ENCODE measurements around the gene SLC4A9.

SLC4A9 gene

DNA sequence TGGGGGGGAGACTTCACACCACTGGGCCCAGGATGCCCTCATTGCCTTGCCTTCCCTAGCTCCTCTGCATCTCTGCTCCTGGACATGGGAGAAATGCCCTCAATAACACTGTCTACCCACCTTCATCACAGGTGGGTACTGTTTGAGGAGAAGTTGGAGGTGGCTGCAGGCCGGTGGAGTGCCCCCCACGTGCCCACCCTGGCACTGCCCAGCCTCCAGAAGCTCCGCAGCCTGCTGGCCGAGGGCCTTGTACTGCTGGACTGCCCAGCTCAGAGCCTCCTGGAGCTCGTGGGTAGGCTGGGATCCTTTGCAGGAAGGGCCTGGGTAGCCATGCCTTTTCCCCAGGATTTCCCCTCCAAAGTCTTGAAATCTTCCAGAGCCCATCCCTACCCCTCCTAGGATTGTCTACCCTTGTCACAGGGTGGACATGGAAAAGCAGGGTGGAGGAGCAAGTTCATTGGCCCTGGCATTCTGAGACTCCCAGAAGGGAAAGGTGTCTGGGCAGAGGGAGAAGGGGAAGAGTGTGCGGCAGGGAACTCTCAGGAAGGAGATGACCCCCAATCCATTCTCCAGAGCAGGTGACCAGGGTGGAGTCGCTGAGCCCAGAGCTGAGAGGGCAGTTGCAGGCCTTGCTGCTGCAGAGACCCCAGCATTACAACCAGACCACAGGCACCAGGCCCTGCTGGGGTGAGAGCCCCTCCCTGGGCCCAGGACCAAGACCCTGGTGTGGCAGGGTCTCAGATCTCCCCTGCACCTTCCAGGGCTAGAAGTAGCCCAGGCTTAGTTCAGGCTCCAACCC lies 886 bp downstream of the SLC4A9 start:
- H3K9me3 ChIP-seq (ENCODE audit: control insufficient read depth in 2 of 2, low read length in 2 of 2): no peaks in the 10 kb centered on the region
- H3K4me3 ChIP-seq (ENCODE audit: low read length in 2 of 2): no peak overlapping the region
- peaks cover 6 to 18% of the 10 kb centered on the region in 2 donors for H3K4me1 ChIP-seq (ENCODE audit: control insufficient read depth in 2 of 2, insufficient read depth in 2 of 2, low read length in 2 of 2)
- H3K36me3 ChIP-seq (ENCODE audit: control insufficient read depth in 2 of 2, insufficient read depth in 2 of 2, low read length in 2 of 2): no peaks in the 10 kb centered on the region
- no peak overlapping the region for H3K27ac ChIP-seq (ENCODE audit: low read depth in 2 of 2, low read length in 2 of 2)
- no peaks in the 10 kb centered on the region for H3K27me3 ChIP-seq (ENCODE audit: control insufficient read depth in 2 of 2, insufficient read depth in 2 of 2, low read length in 2 of 2)
- H3K9ac ChIP-seq (ENCODE audit: low read depth in 1 of 2, low read length in 2 of 2): no peak overlapping the region

GRCh38 chr5:140361901-140362300 lies 1.9 kb downstream of the SLC4A9 start:
- no peaks in the 10 kb centered on the region for H3K9me3 ChIP-seq (ENCODE audit: control insufficient read depth in 2 of 2, low read length in 2 of 2)
- H3K27me3 ChIP-seq (ENCODE audit: control insufficient read depth in 2 of 2, insufficient read depth in 2 of 2, low read length in 2 of 2): no peaks in the 10 kb centered on the region
- H3K4me3 ChIP-seq (ENCODE audit: low read length in 2 of 2): no peak overlapping the region
- no peaks in the 10 kb centered on the region for H3K36me3 ChIP-seq (ENCODE audit: control insufficient read depth in 2 of 2, insufficient read depth in 2 of 2, low read length in 2 of 2)
- no peak overlapping the region for H3K9ac ChIP-seq (ENCODE audit: low read depth in 1 of 2, low read length in 2 of 2)
- H3K27ac ChIP-seq (ENCODE audit: low read depth in 2 of 2, low read length in 2 of 2): no peak overlapping the region
- peaks cover 8 to 27% of the 10 kb centered on the region in 2 donors for H3K4me1 ChIP-seq (ENCODE audit: control insufficient read depth in 2 of 2, insufficient read depth in 2 of 2, low read length in 2 of 2)

DNA sequence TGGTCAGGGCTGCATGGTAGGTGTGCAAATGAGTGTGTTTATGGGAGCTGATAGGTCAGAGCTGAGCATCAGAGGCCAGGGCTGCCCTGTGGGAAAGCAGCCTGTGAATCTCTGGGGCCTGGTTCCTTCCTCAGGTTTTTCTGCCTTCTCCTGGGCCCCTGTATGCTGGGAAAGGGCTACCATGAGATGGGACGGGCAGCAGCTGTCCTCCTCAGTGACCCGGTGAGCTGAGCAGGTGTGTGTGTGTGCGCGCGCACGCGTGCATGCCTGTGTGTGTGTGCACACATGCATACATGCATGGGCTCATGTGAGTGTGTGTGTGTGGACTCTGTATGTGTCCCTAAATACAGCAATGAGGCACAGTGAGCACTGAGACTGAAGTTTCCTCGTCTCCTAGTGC lies 2.3 kb downstream of the SLC4A9 start:
- no peaks in the 10 kb centered on the region for H3K27me3 ChIP-seq (ENCODE audit: control insufficient read depth in 2 of 2, insufficient read depth in 2 of 2, low read length in 2 of 2)
- no peak overlapping the region for H3K4me3 ChIP-seq (ENCODE audit: low read length in 2 of 2)
- peaks cover 8 to 31% of the 10 kb centered on the region in 2 donors for H3K4me1 ChIP-seq (ENCODE audit: control insufficient read depth in 2 of 2, insufficient read depth in 2 of 2, low read length in 2 of 2)
- H3K9me3 ChIP-seq (ENCODE audit: control insufficient read depth in 2 of 2, low read length in 2 of 2): no peaks in the 10 kb centered on the region
- H3K27ac ChIP-seq (ENCODE audit: low read depth in 2 of 2, low read length in 2 of 2): no peak overlapping the region
- H3K36me3 ChIP-seq (ENCODE audit: control insufficient read depth in 2 of 2, insufficient read depth in 2 of 2, low read length in 2 of 2): no peaks in the 10 kb centered on the region
- H3K9ac ChIP-seq (ENCODE audit: low read depth in 1 of 2, low read length in 2 of 2): no peak overlapping the region

- Histone ChIP-seq H3K9ac (ENCODE audit: low read depth in 1 of 2, low read length in 2 of 2) (peak overlapping the region; percentile 32 to 58), H3K9me3 (ENCODE audit: control insufficient read depth in 2 of 2, low read length in 2 of 2) (no peaks in the 10 kb centered on the region), H3K4me1 (ENCODE audit: control insufficient read depth in 2 of 2, insufficient read depth in 2 of 2, low read length in 2 of 2) (peaks cover 11 to 29% of the 10 kb centered on the region in 2 donors), H3K36me3 (ENCODE audit: control insufficient read depth in 2 of 2, insufficient read depth in 2 of 2, low read length in 2 of 2) (no peaks in the 10 kb centered on the region), H3K27me3 (ENCODE audit: control insufficient read depth in 2 of 2, insufficient read depth in 2 of 2, low read length in 2 of 2) (no peaks in the 10 kb centered on the region), H3K27ac (ENCODE audit: low read depth in 2 of 2, low read length in 2 of 2) (no peak overlapping the region), H3K4me3 (ENCODE audit: low read length in 2 of 2) (peak overlapping the region; percentile 65 to 66)
These were observed 3.1 kb downstream of the SLC4A9 start for GRCh38 chr5:140362875-140363630.

DNA sequence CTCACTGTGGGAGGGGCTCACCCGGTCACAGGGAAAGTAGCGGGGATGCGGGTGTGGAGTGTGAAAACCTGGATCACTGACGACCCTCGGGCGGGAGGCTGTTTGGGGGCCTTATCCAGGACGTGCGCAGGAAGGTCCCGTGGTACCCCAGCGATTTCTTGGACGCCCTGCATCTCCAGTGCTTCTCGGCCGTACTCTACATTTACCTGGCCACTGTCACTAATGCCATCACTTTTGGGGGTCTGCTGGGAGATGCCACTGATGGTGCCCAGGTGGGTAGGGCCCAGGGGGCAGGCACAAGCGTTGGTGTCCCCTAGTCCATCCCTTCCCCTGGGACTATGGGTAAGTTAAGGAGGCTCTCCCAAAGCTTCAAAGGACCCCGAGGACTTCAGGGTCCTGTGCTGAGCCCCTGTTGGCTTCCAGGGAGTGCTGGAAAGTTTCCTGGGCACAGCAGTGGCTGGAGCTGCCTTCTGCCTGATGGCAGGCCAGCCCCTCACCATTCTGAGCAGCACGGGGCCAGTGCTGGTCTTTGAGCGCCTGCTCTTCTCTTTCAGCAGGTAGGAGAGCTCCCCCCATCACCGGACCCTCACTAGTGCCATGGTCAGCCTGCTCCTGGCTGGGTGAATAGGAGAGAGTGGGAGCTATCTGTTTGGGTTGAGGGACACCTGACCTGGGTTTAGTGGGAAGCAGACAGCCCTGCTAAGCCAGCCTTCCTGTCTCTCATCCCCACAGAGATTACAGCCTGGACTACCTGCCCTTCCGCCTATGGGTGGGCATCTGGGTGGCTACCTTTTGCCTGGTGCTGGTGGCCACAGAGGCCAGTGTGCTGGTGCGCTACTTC lies 3.9 kb downstream of the SLC4A9 start:
- Histone ChIP-seq H3K4me3 (ENCODE audit: low read length in 2 of 2) (peak overlapping the region; percentile 65 to 66), H3K27ac (ENCODE audit: low read depth in 2 of 2, low read length in 2 of 2) (no peak overlapping the region), H3K4me1 (ENCODE audit: control insufficient read depth in 2 of 2, insufficient read depth in 2 of 2, low read length in 2 of 2) (peaks cover 11 to 27% of the 10 kb centered on the region in 2 donors), H3K9ac (ENCODE audit: low read depth in 1 of 2, low read length in 2 of 2) (peak overlapping the region; percentile 32 to 58), H3K27me3 (ENCODE audit: control insufficient read depth in 2 of 2, insufficient read depth in 2 of 2, low read length in 2 of 2) (no peaks in the 10 kb centered on the region), H3K9me3 (ENCODE audit: control insufficient read depth in 2 of 2, low read length in 2 of 2) (no peaks in the 10 kb centered on the region), H3K36me3 (ENCODE audit: control insufficient read depth in 2 of 2, insufficient read depth in 2 of 2, low read length in 2 of 2) (no peaks in the 10 kb centered on the region)

DNA sequence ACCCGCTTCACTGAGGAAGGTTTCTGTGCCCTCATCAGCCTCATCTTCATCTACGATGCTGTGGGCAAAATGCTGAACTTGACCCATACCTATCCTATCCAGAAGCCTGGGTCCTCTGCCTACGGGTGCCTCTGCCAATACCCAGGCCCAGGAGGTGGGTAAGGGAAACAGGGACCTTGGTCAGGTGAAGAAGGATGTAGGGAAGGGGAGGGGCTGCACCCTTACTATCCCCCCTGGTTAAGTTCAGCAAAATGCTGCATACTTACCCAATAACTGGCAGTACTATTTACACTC lies 4.4 kb downstream of the SLC4A9 start:
- Histone ChIP-seq H3K27ac (ENCODE audit: low read depth in 2 of 2, low read length in 2 of 2) (no peak overlapping the region), H3K27me3 (ENCODE audit: control insufficient read depth in 2 of 2, insufficient read depth in 2 of 2, low read length in 2 of 2) (no peaks in the 10 kb centered on the region), H3K4me1 (ENCODE audit: control insufficient read depth in 2 of 2, insufficient read depth in 2 of 2, low read length in 2 of 2) (peaks cover 11 to 28% of the 10 kb centered on the region in 2 donors), H3K9ac (ENCODE audit: low read depth in 1 of 2, low read length in 2 of 2) (no peak overlapping the region), H3K36me3 (ENCODE audit: control insufficient read depth in 2 of 2, insufficient read depth in 2 of 2, low read length in 2 of 2) (no peaks in the 10 kb centered on the region), H3K4me3 (ENCODE audit: low read length in 2 of 2) (no peak overlapping the region), H3K9me3 (ENCODE audit: control insufficient read depth in 2 of 2, low read length in 2 of 2) (no peaks in the 10 kb centered on the region)

DNA sequence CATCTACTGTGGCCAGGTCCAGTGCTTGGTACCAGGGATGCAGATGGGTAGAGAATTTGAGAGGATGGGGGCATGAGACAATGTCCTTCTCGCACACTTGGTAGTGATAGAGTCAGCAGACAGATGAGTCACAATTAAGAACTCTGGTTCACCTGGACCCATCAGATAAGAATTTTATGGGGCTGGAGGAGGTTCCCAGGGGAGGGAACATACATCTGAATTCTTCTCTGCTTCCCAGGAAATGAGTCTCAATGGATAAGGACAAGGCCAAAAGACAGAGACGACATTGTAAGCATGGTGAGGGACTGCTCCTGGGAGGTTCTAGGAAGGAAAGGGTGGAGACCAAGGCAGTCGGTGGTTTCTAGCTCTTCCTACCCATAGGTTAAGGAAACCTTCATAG lies 5.3 kb downstream of the SLC4A9 start:
- H3K9ac ChIP-seq (ENCODE audit: low read depth in 1 of 2, low read length in 2 of 2): no peak overlapping the region
- H3K27ac ChIP-seq (ENCODE audit: low read depth in 2 of 2, low read length in 2 of 2): peak overlapping the region in 1 of 2 donors; percentile 29

DNA sequence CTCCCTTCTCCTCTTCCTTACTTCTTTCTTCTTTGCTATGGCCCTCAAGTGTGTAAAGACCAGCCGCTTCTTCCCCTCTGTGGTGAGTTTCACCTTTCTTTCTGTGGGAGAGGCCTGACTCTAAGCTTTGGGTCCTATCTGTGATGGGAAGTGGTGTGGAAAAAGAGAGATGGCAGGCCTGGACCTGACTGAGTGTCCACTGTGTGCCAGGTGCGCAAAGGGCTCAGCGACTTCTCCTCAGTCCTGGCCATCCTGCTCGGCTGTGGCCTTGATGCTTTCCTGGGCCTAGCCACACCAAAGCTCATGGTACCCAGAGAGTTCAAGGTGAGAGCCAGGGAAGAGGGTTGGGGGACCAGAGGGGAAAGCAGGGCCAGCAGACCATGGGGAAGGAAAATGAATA lies 5.9 kb downstream of the SLC4A9 start:
- Histone ChIP-seq H3K9me3 (ENCODE audit: control insufficient read depth in 2 of 2, low read length in 2 of 2) (no peaks in the 10 kb centered on the region), H3K4me3 (ENCODE audit: low read length in 2 of 2) (no peak overlapping the region), H3K9ac (ENCODE audit: low read depth in 1 of 2, low read length in 2 of 2) (no peak overlapping the region), H3K36me3 (ENCODE audit: control insufficient read depth in 2 of 2, insufficient read depth in 2 of 2, low read length in 2 of 2) (no peaks in the 10 kb centered on the region), H3K27ac (ENCODE audit: low read depth in 2 of 2, low read length in 2 of 2) (peak overlapping the region; percentile 16 to 29), H3K4me1 (ENCODE audit: control insufficient read depth in 2 of 2, insufficient read depth in 2 of 2, low read length in 2 of 2) (peaks cover 11 to 32% of the 10 kb centered on the region in 2 donors), H3K27me3 (ENCODE audit: control insufficient read depth in 2 of 2, insufficient read depth in 2 of 2, low read length in 2 of 2) (no peaks in the 10 kb centered on the region)

More for the DNA sequence above, 5.3 kb downstream of the SLC4A9 start:
- Histone ChIP-seq H3K9me3 (ENCODE audit: control insufficient read depth in 2 of 2, low read length in 2 of 2) (no peaks in the 10 kb centered on the region), H3K4me1 (ENCODE audit: control insufficient read depth in 2 of 2, insufficient read depth in 2 of 2, low read length in 2 of 2) (peaks cover 11 to 28% of the 10 kb centered on the region in 2 donors), H3K27me3 (ENCODE audit: control insufficient read depth in 2 of 2, insufficient read depth in 2 of 2, low read length in 2 of 2) (no peaks in the 10 kb centered on the region), H3K36me3 (ENCODE audit: control insufficient read depth in 2 of 2, insufficient read depth in 2 of 2, low read length in 2 of 2) (no peaks in the 10 kb centered on the region), H3K4me3 (ENCODE audit: low read length in 2 of 2) (no peak overlapping the region)

GRCh38 chr5:140366589-140367255 lies 6.7 kb downstream of the SLC4A9 start:
- H3K27ac ChIP-seq (ENCODE audit: low read depth in 2 of 2, low read length in 2 of 2): peak overlapping the region; percentile 16 to 34
- H3K36me3 ChIP-seq (ENCODE audit: control insufficient read depth in 2 of 2, insufficient read depth in 2 of 2, low read length in 2 of 2): no peaks in the 10 kb centered on the region
- H3K4me3 ChIP-seq (ENCODE audit: low read length in 2 of 2): no peak overlapping the region
- H3K4me1 ChIP-seq (ENCODE audit: control insufficient read depth in 2 of 2, insufficient read depth in 2 of 2, low read length in 2 of 2): peaks cover 16 to 38% of the 10 kb centered on the region in 2 donors
- H3K9me3 ChIP-seq (ENCODE audit: control insufficient read depth in 2 of 2, low read length in 2 of 2): no peaks in the 10 kb centered on the region
- H3K9ac ChIP-seq (ENCODE audit: low read depth in 1 of 2, low read length in 2 of 2): no peak overlapping the region
- H3K27me3 ChIP-seq (ENCODE audit: control insufficient read depth in 2 of 2, insufficient read depth in 2 of 2, low read length in 2 of 2): no peaks in the 10 kb centered on the region

All from mucosa of rectum (tissue), 2 donors.